Ectodermal cell (in vitro differentiated cells): ENCODE data around the gene NUP210.

Source experiments
- H3K27ac ChIP-seq: 2 replicates; pipeline ENCODE4 v1.7.0; 2013; ENCODE audit warnings: mild to moderate bottlenecking, low read depth, low read length; ENCODE audit not compliant: insufficient read depth, poor library complexity, severe bottlenecking
- H3K27me3 ChIP-seq: 2 replicates; pipeline ENCODE4 v1.7.0; 2013; ENCODE audit warnings: mild to moderate bottlenecking, low read length; ENCODE audit not compliant: insufficient read depth, control insufficient read depth, poor library complexity, severe bottlenecking
- H3K36me3 ChIP-seq: one replicate; pipeline ENCODE4 v1.7.0; 2013; ENCODE audit warnings: low read length; ENCODE audit not compliant: control insufficient read depth, insufficient read depth
- H3K4me1 ChIP-seq: one replicate; pipeline ENCODE4 v1.7.0; 2013; ENCODE audit warnings: low read length; ENCODE audit not compliant: control insufficient read depth, insufficient read depth
- H3K4me3 ChIP-seq: 2 replicates; pipeline ENCODE4 v1.7.0; 2013; ENCODE audit warnings: low read depth, low read length, control low read depth; ENCODE audit not compliant: insufficient read depth
- H3K9me3 ChIP-seq: 2 replicates; pipeline ENCODE4 v1.7.0; 2013; ENCODE audit warnings: mild to moderate bottlenecking, low read length, moderate library complexity; ENCODE audit not compliant: control insufficient read depth
- WGBS, 2 experiments: methylation state at CpG; one replicate each; pipeline ENCODE4 v1.1.7; 2013; ENCODE audit warnings: missing lambda C conversion rate in 2 of 2; 5-methylcytosine and 5-hydroxymethylcytosine counted together

Gene NUP210

DNA sequence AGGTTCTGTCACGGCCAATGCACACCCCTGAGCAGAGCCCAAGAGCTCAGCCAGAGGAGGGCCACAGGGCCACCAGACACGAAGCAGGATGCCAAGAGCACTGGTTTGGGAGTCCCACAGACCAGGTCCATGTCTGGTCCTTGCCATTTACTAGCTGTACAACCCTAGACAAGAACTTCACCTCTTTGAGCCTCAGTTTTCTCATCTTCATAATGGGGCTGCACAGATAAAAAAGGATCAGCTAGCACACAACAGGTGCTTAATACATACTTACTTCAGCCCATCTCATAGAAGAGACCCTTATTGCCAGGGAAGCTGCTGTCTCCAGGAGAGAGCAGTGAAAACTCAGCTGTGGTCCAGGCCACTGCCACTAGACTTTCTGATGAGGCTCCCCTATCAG, 152.0 kb downstream of the NUP210 start:
- no peaks in the 10 kb centered on the region for H3K27me3 ChIP-seq
- no peak overlapping the region for H3K27ac ChIP-seq
- H3K4me3 ChIP-seq: no peak overlapping the region
- 90 to 97% methylated on average over 2 of the region's 2 CpGs for WGBS, 2 experiments
- H3K36me3 ChIP-seq: no peaks in the 10 kb centered on the region
- H3K4me1 ChIP-seq: peaks cover 5% of the 10 kb centered on the region
- H3K9me3 ChIP-seq: no peaks in the 10 kb centered on the region

DNA sequence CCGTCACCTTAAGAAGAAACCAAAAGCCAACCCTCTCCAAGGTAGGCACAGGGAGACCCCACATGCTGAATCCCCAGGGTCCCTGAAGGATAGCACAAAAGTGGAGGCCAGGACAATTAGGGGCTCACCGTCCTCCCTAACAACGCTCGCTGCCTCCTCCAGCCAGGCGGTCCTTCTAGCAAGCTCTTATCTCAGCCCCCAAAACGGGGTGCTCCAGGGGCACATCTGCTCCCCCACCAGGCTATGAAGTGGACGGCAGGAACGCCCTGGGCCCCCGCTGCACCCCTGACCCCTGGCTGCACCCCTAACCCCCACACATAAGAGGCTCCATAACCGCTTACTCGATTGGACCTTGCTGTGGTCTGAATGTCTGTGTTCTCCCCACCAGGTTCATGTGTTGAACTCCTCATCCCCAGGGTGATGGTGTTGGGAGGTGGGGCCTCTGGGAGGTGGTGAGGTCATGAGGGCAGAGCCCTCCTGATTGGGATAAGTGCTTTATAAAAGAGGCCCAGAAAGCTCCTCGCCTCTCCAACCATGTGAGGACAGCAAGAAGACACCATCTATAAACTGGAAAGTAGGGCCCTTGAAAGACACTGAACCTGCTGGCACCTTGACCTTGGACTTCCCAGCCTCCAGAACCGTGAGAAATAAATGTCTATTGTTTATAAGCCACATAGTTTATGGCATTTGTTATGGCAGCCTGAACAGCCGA, 153.3 kb downstream of the NUP210 start:
- WGBS, 2 experiments: 94 to 95% methylated on average over 14 of the region's 14 CpGs
- Histone ChIP-seq H3K27me3 (no peaks in the 10 kb centered on the region), H3K4me1 (peaks cover 5% of the 10 kb centered on the region), H3K27ac (no peak overlapping the region), H3K36me3 (no peaks in the 10 kb centered on the region), H3K4me3 (no peak overlapping the region), H3K9me3 (no peaks in the 10 kb centered on the region)
